ENCODE results near the gene CAD. TPM values are rescaled to one million over a fixed set of nuclear protein-coding genes. Genes with fewer than 3 reads are reported as not detected.

CAD gene
- total and polyA plus RNA-seq, 10 donors: 10.9 to 38.8 (median 25.0) TPM

- Histone ChIP-seq H3K4me3 (no peak overlapping the region), H3K36me3 (peaks cover 0 to 54% (median 46%) of the 10 kb centered on the region in 6 donors), H3K4me1 (no peaks in the 10 kb centered on the region), H3K27me3 (replicated peaks in 1 of 7) (no peaks in the 10 kb centered on the region), H3K27ac (no peak overlapping the region), H3K9me3 (no peaks in the 10 kb centered on the region)
- TF ChIP-seq CTCF (IDR thresholded peaks at IDR 0.05 in 8 of 11, conservative IDR thresholded peaks at IDR 0.05 in 3 of 11): no peak
- TF ChIP-seq POLR2AphosphoS5 (IDR thresholded peaks at IDR 0.05): no peak
- TF ChIP-seq POLR2A (IDR thresholded peaks at IDR 0.05): no peak
- intact Hi-C loops (cut with DNase I; ENCODE audit: low total_unique reads): no loop called here
- no peak for DNase-seq
- WGBS, 5 donors: 85 to 93% (median 92%) methylated on average over 2 of the region's 2 CpGs
Measured at GRCh38 chr2:27199241-27199640, 17.9 kb upstream of the CAD start.

GRCh38 chr2:27201675-27202074, 15.5 kb upstream of the CAD start:
- WGBS, 5 donors: 80 to 99% (median 96%) methylated on average over 7 of the region's 7 CpGs

GRCh38 chr2:27202854-27203253, 14.3 kb upstream of the CAD start:
- Histone ChIP-seq H3K36me3 (peaks cover 0 to 90% (median 81%) of the 10 kb centered on the region in 6 donors), H3K4me1 (no peaks in the 10 kb centered on the region), H3K4me3 (no peak overlapping the region), H3K27me3 (replicated peaks in 1 of 7) (no peaks in the 10 kb centered on the region), H3K27ac (no peak overlapping the region), H3K9me3 (no peaks in the 10 kb centered on the region)
- TF ChIP-seq POLR2A (IDR thresholded peaks at IDR 0.05): no peak
- no peak for TF ChIP-seq POLR2AphosphoS5 (IDR thresholded peaks at IDR 0.05)
- TF ChIP-seq CTCF (IDR thresholded peaks at IDR 0.05 in 8 of 11, conservative IDR thresholded peaks at IDR 0.05 in 3 of 11): no peak
- DNase-seq: no peak
- 70 to 92% (median 78%) methylated on average over 2 of the region's 2 CpGs for WGBS, 5 donors
- intact Hi-C loops (cut with DNase I; ENCODE audit: low total_unique reads): no loop called here

More at GRCh38 chr2:27201675-27202074, 15.5 kb upstream of the CAD start:
- Histone ChIP-seq H3K36me3 (peaks cover 0 to 78% (median 69%) of the 10 kb centered on the region in 6 donors), H3K4me3 (no peak overlapping the region), H3K4me1 (no peaks in the 10 kb centered on the region), H3K27ac (no peak overlapping the region), H3K9me3 (no peaks in the 10 kb centered on the region), H3K27me3 (replicated peaks in 1 of 7) (no peaks in the 10 kb centered on the region)
- DNase-seq: no peak
- intact Hi-C loops (cut with DNase I; ENCODE audit: low total_unique reads): no loop called here
- TF ChIP-seq CTCF (IDR thresholded peaks at IDR 0.05 in 8 of 11, conservative IDR thresholded peaks at IDR 0.05 in 3 of 11) (no peak), POLR2AphosphoS5 (IDR thresholded peaks at IDR 0.05) (no peak), POLR2A (IDR thresholded peaks at IDR 0.05) (no peak)

GRCh38 chr2:27203741-27204140, 13.4 kb upstream of the CAD start:
- no peak for DNase-seq
- H3K9me3 ChIP-seq: no peaks in the 10 kb centered on the region
- no peak overlapping the region for H3K27ac ChIP-seq
- no peak overlapping the region for H3K4me3 ChIP-seq
- no peak for TF ChIP-seq POLR2A (IDR thresholded peaks at IDR 0.05)
- no peak for TF ChIP-seq CTCF (IDR thresholded peaks at IDR 0.05 in 8 of 11, conservative IDR thresholded peaks at IDR 0.05 in 3 of 11)
- TF ChIP-seq POLR2AphosphoS5 (IDR thresholded peaks at IDR 0.05): no peak
- no peaks in the 10 kb centered on the region for H3K4me1 ChIP-seq
- intact Hi-C loops (cut with DNase I; ENCODE audit: low total_unique reads): no loop called here
- WGBS, 5 donors: 92 to 100% (median 95%) methylated on average over 7 to 9 of the region's 9 CpGs
- no peaks in the 10 kb centered on the region for H3K27me3 ChIP-seq (replicated peaks in 1 of 7)
- peaks cover 0 to 99% (median 84%) of the 10 kb centered on the region in 6 donors for H3K36me3 ChIP-seq

All from spleen (tissue), 11 donors.